Neural cell (in vitro differentiated cells): ENCODE results near the gene TMEM235. TPM values are rescaled to one million over a fixed set of nuclear protein-coding genes. Genes with fewer than 3 reads are reported as not detected.

Experiments
- H2AFZ ChIP-seq: fragments of 200-600, 300-800 bp; sonication (generic), shearing (Covaris generic); 2 replicates; pipeline ENCODE4 v1.6.0; 2014; ENCODE audit warnings: low read depth, mild to moderate bottlenecking, antibody characterized with exemption, low read length, moderate library complexity
- H3F3A ChIP-seq: fragments of 200-600 bp; shearing (Covaris generic); 2 replicates; pipeline ENCODE4 v1.6.1; 2016; ENCODE audit warnings: mild to moderate bottlenecking, moderate library complexity, mixed read lengths, antibody characterized with exemption, low read length; ENCODE audit not compliant: insufficient read depth, poor library complexity, severe bottlenecking
- H3K27ac ChIP-seq: fragments of 200-600, 300-800 bp; sonication (generic), shearing (Covaris generic); 2 replicates; pipeline ENCODE4 v1.5.1; 2014; ENCODE audit warnings: mild to moderate bottlenecking, low read length, moderate library complexity
- H3K27me3 ChIP-seq: fragments of 300-800, 200-600 bp; sonication (generic), shearing (Covaris generic); 2 replicates; pipeline ENCODE4 v1.6.0; 2014; ENCODE audit warnings: mild to moderate bottlenecking, low read depth, low read length, moderate library complexity; ENCODE audit not compliant: insufficient read depth
- H3K36me3 ChIP-seq: fragments of 300-800, 200-600 bp; sonication (generic), shearing (Covaris generic); 2 replicates; pipeline ENCODE4 v1.5.1; 2014; ENCODE audit warnings: mild to moderate bottlenecking, antibody characterized with exemption, low read length, moderate library complexity; ENCODE audit not compliant: insufficient read depth
- H3K4me2 ChIP-seq: fragments of 300-800, 200-600 bp; sonication (generic), shearing (Covaris generic); 2 replicates; pipeline ENCODE4 v1.6.0; 2014; ENCODE audit warnings: mild to moderate bottlenecking, low read length
- H3K4me3 ChIP-seq: fragments of 300-800, 200-600 bp; sonication (generic), shearing (Covaris generic); 2 replicates; pipeline ENCODE4 v1.5.1; 2014; ENCODE audit warnings: mild to moderate bottlenecking, low read length, moderate library complexity
- H3K79me2 ChIP-seq: fragments of 200-600 bp; shearing (Covaris generic); replicated peaks from 2 replicates; pipeline ENCODE4 v1.6.0; 2014; ENCODE audit warnings: mild to moderate bottlenecking, low read length, moderate library complexity; ENCODE audit not compliant: insufficient read depth
- H3K9ac ChIP-seq: fragments of 300-800, 200-600 bp; sonication (generic), shearing (Covaris generic); 2 replicates; pipeline ENCODE4 v1.6.1; 2016; ENCODE audit warnings: mild to moderate bottlenecking, low read length, mixed read lengths
- H3K9me2 ChIP-seq: fragments of 200-600 bp; shearing (Covaris generic); 2 replicates; pipeline ENCODE4 v1.6.1; 2016; ENCODE audit warnings: mild to moderate bottlenecking, low read length, mixed read lengths; ENCODE audit not compliant: insufficient read depth
- H3K9me3 ChIP-seq: fragments of 200-600, 300-800 bp; sonication (generic), shearing (Covaris generic); 2 replicates; pipeline ENCODE4 v1.6.1; 2016; ENCODE audit warnings: mild to moderate bottlenecking, mixed run types, low read length, moderate library complexity, mixed read lengths
- H4K20me1 ChIP-seq: fragments of 200-600 bp; shearing (Covaris generic); 2 replicates; pipeline ENCODE4 v1.6.1; 2016; ENCODE audit warnings: mild to moderate bottlenecking, mixed run types; ENCODE audit not compliant: insufficient read depth
- EP300 ChIP-seq: fragments of 450-650 bp; conservative IDR thresholded peaks from 2 replicates; pipeline ENCODE4 v1.6.1; 2014; ENCODE audit warnings: antibody characterized with exemption, mild to moderate bottlenecking, moderate library complexity; ENCODE audit not compliant: poor library complexity, severe bottlenecking
- EZH2 ChIP-seq: fragments of 200-600, 300-800 bp; shearing (Covaris generic), sonication (generic); IDR thresholded peaks from 2 replicates; pipeline ENCODE4 v1.6.1; 2014; ENCODE audit warnings: antibody characterized with exemption, low read length, borderline replicate concordance, mild to moderate bottlenecking; ENCODE audit not compliant: insufficient read depth, poor library complexity, severe bottlenecking
- MXI1 ChIP-seq: fragments of 450-650 bp; conservative IDR thresholded peaks from 2 replicates; pipeline ENCODE4 v1.6.1; 2014; ENCODE audit warnings: antibody characterized with exemption, mild to moderate bottlenecking; ENCODE audit not compliant: poor library complexity, severe bottlenecking
- POLR2AphosphoS5 ChIP-seq: IDR thresholded peaks from 2 replicates; pipeline ENCODE4 v1.6.1; 2012
- RAD21 ChIP-seq: fragments of 450-650 bp; conservative IDR thresholded peaks from 2 replicates; pipeline ENCODE4 v1.6.1; 2014; ENCODE audit warnings: antibody characterized with exemption, mild to moderate bottlenecking, moderate library complexity
- REST ChIP-seq: IDR thresholded peaks from 2 replicates; pipeline ENCODE4 v1.6.1; 2012; ENCODE audit warnings: borderline replicate concordance
- SMC3 ChIP-seq: fragments of 450-650 bp; conservative IDR thresholded peaks from 2 replicates; pipeline ENCODE4 v1.6.1; 2014; ENCODE audit warnings: antibody characterized with exemption, mild to moderate bottlenecking, moderate library complexity; ENCODE audit not compliant: poor library complexity
- TAF1 ChIP-seq: IDR thresholded peaks from 2 replicates; pipeline ENCODE4 v1.6.1; 2012; ENCODE audit warnings: low read depth
- polyA plus RNA-seq: library from polyadenylated mRNA; depleted of rRNA; stranded (reverse); fragments of >200 nt; gene quantifications from 2 replicates; pipeline ENCODE4 v1.2.3, GENCODE V29; 2014
- TF ChIP-seq, protein P1 (sequence below): fragments of 450-650 bp; IDR thresholded peaks from 2 replicates; pipeline ENCODE4 v1.5.1; 2014; ENCODE audit warnings: antibody characterized with exemption, mild to moderate bottlenecking, moderate library complexity; ENCODE audit not compliant: poor library complexity, severe bottlenecking

The TMEM235 gene
- polyA plus RNA-seq, 1 donor from 2014 or later: not detected

- H3K79me2 ChIP-seq: no peaks in the 10 kb centered on the region
- H3K27ac ChIP-seq: no peak overlapping the region
- no peak overlapping the region for H3K4me3 ChIP-seq
- H3F3A ChIP-seq: no peaks in the 10 kb centered on the region
- no peaks in the 10 kb centered on the region for H3K9me3 ChIP-seq
- no peaks in the 10 kb centered on the region for H4K20me1 ChIP-seq
- no peaks in the 10 kb centered on the region for H3K9me2 ChIP-seq
- no peak overlapping the region for H3K4me2 ChIP-seq
- TF ChIP-seq, protein P1, sequence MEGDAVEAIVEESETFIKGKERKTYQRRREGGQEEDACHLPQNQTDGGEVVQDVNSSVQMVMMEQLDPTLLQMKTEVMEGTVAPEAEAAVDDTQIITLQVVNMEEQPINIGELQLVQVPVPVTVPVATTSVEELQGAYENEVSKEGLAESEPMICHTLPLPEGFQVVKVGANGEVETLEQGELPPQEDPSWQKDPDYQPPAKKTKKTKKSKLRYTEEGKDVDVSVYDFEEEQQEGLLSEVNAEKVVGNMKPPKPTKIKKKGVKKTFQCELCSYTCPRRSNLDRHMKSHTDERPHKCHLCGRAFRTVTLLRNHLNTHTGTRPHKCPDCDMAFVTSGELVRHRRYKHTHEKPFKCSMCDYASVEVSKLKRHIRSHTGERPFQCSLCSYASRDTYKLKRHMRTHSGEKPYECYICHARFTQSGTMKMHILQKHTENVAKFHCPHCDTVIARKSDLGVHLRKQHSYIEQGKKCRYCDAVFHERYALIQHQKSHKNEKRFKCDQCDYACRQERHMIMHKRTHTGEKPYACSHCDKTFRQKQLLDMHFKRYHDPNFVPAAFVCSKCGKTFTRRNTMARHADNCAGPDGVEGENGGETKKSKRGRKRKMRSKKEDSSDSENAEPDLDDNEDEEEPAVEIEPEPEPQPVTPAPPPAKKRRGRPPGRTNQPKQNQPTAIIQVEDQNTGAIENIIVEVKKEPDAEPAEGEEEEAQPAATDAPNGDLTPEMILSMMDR: no peak
- TF ChIP-seq REST: no peak
- TF ChIP-seq RAD21: no peak
- no peak for TF ChIP-seq POLR2AphosphoS5
- H3K27me3 ChIP-seq: no peaks in the 10 kb centered on the region
- H3K9ac ChIP-seq: no peak overlapping the region
- no peak overlapping the region for H2AFZ ChIP-seq
- H3K36me3 ChIP-seq: no peaks in the 10 kb centered on the region
Observed at GRCh38 chr17:78273813-78274212, 42.4 kb downstream of the TMEM235 start.

DNA sequence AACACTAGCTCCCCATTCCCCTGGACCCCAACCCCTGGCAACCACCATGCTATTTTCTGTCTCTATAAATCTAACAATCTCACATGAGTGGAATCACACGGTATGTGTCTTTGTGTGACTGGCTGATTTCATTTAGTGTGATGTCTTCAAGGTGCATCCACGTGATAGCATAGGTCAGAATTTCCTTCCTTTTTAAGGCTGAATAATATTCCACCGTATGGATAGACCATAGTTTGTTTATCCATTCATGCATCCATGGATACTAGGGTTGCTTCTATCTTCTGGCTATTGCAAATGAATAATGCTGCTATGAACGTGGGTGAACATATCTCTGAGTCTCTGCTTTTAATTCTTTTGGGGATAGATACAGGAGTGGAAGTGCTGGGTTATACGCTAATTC lies 43.9 kb downstream of the TMEM235 start:
- Histone ChIP-seq H2AFZ (no peak overlapping the region), H3K79me2 (no peaks in the 10 kb centered on the region), H3K27me3 (no peaks in the 10 kb centered on the region), H3F3A (no peaks in the 10 kb centered on the region), H3K9me2 (no peaks in the 10 kb centered on the region), H3K27ac (no peak overlapping the region), H3K4me2 (no peak overlapping the region), H3K4me3 (no peak overlapping the region), H3K36me3 (no peaks in the 10 kb centered on the region), H4K20me1 (no peaks in the 10 kb centered on the region), H3K9me3 (no peaks in the 10 kb centered on the region), H3K9ac (no peak overlapping the region)
- TF ChIP-seq EZH2 (no peak), SMC3 (no peak), EP300 (no peak), MXI1 (no peak), POLR2AphosphoS5 (no peak), TAF1 (no peak)

- Histone ChIP-seq H3K27me3 (no peaks in the 10 kb centered on the region), H3K9me2 (no peaks in the 10 kb centered on the region), H3F3A (no peaks in the 10 kb centered on the region), H3K9me3 (no peaks in the 10 kb centered on the region), H3K4me2 (no peak overlapping the region), H4K20me1 (no peaks in the 10 kb centered on the region), H3K27ac (no peak overlapping the region), H3K9ac (no peak overlapping the region), H2AFZ (no peak overlapping the region), H3K79me2 (no peaks in the 10 kb centered on the region), H3K4me3 (no peak overlapping the region), H3K36me3 (no peaks in the 10 kb centered on the region)
- TF ChIP-seq POLR2AphosphoS5: no peak
- TF ChIP-seq REST: no peak
- TF ChIP-seq EP300: no peak
- TF ChIP-seq SMC3: no peak
- no peak for TF ChIP-seq EZH2
Observed at GRCh38 chr17:78276098-78276887, 44.9 kb downstream of the TMEM235 start.
